HG02798 (cell line): ENCODE results near the gene ZBTB37.
"Not testable (repeated sequence)": the region's sequence is repeated elsewhere in the genome, so short reads cannot be mapped to it uniquely, and the experiment has no call there.

Experiments
- ATAC-seq: cut with Tn5 transposase; IDR thresholded peaks from one replicate; pipeline ENCODE4 v1.9.1; 2021; ENCODE audit warnings: mild to moderate bottlenecking; ENCODE audit not compliant: unreplicated experiment, poor library complexity

ZBTB37 gene

GRCh38 chr1:173868266-173869020, at the start of gene ZBTB37:
TSS of gene ZBTB37 (plus strand) at chr1:173868380. CDS start at chr1:173870226, 1,846 bp downstream.
- peak; percentile 61 for ATAC-seq

GRCh38 chr1:173818459-173818858, 49.7 kb upstream of the ZBTB37 start:
- no peak for ATAC-seq

- no peak for ATAC-seq
Observed at GRCh38 chr1:173821680-173822079, 46.5 kb upstream of the ZBTB37 start.

GRCh38 chr1:173823781-173824314, 44.3 kb upstream of the ZBTB37 start:
- peak; percentile 44 for ATAC-seq

- ATAC-seq, result peak; percentile 84
Observed at GRCh38 chr1:173824315-173825081, 43.7 kb upstream of the ZBTB37 start, which contains the start of the genes CENPL and DARS2. TSS of gene CENPL (minus strand) at chr1:173824883. CDS start at chr1:173811299, 13,584 bp downstream. TSS of gene DARS2 (plus strand) at chr1:173824673. CDS start at chr1:173825230, 557 bp downstream.

GRCh38 chr1:173827611-173828010, 40.6 kb upstream of the ZBTB37 start:
- ATAC-seq, result no peak

GRCh38 chr1:173832748-173833147, 35.4 kb upstream of the ZBTB37 start:
- ATAC-seq, result no peak

GRCh38 chr1:173852105-173852504, 16.1 kb upstream of the ZBTB37 start:
- no peak for ATAC-seq

- ATAC-seq, result no peak
Observed at GRCh38 chr1:173853074-173853473, 15.1 kb upstream of the ZBTB37 start.

GRCh38 chr1:173856014-173856413, 12.2 kb upstream of the ZBTB37 start:
- no peak for ATAC-seq

GRCh38 chr1:173856903-173857302, 11.3 kb upstream of the ZBTB37 start:
- ATAC-seq, result no peak

- no peak for ATAC-seq
Observed at GRCh38 chr1:173857363-173857917, 10.7 kb upstream of the ZBTB37 start.

GRCh38 chr1:173859547-173859946, 8.6 kb upstream of the ZBTB37 start:
- ATAC-seq, result not testable (repeated sequence)

GRCh38 chr1:173860065-173860464, 8.1 kb upstream of the ZBTB37 start:
- ATAC-seq, result no peak

GRCh38 chr1:173861731-173862145, 6.4 kb upstream of the ZBTB37 start:
- no peak for ATAC-seq

GRCh38 chr1:173862146-173862768, 5.9 kb upstream of the ZBTB37 start:
- not testable (repeated sequence) for ATAC-seq

- ATAC-seq, result no peak
Observed at GRCh38 chr1:173862769-173863223, 5.4 kb upstream of the ZBTB37 start.

GRCh38 chr1:173863224-173864161, 4.7 kb upstream of the ZBTB37 start:
- no peak for ATAC-seq
